Panc1 (cell line): ENCODE results near the gene C8B. TPM values are rescaled to one million over a fixed set of nuclear protein-coding genes. Genes with fewer than 3 reads are reported as not detected.

ENCODE experiments used
- ATAC-seq: fragments of 200-7000 bp; cut with Tn5 transposase; 2 replicates; pipeline ENCODE4 v1.9.1; 2020; ENCODE audit warnings: mild to moderate bottlenecking, moderate library complexity
- BruUV-seq: library from RNA; stranded (reverse); fragments of 400-500 nt; replicated peaks from 2 replicates; lab custom pipeline; 2021; lab: Mats Ljungman, UMichigan
- CTCF ChIA-PET: fragments of 300-600 bp; sonication (Branson Sonifier 250); formaldehyde crosslinking; loops from one replicate; lab custom pipeline; 2022; ENCODE audit warnings: antibody characterized with exemption; lab: Charles Lee
- POLR2A ChIA-PET: fragments of 300-600 bp; sonication (Branson Sonifier 250); formaldehyde crosslinking; loops from one replicate; lab custom pipeline; 2022; ENCODE audit warnings: antibody characterized with exemption; lab: Charles Lee
- DNase-seq: peaks from one replicate; pipeline ENCODE4 v3.0.0-alpha.2; 2010; ENCODE audit warnings: low read depth, low spot score
- H3K27ac ChIP-seq: 2 replicates; pipeline ENCODE4 v1.5.1; 2011; ENCODE audit warnings: mild to moderate bottlenecking, low read length, inconsistent platforms
- H3K27me3 ChIP-seq: fragments of 200-500 bp; sonication (Bioruptor generic); 2 replicates; pipeline ENCODE4 v1.6.0; 2014; ENCODE audit warnings: low read length, inconsistent platforms; ENCODE audit not compliant: control insufficient read depth, insufficient read depth
- H3K36me3 ChIP-seq: fragments of 200-500 bp; sonication (Bioruptor generic); 2 replicates; pipeline ENCODE4 v1.5.1; 2014; ENCODE audit warnings: inconsistent platforms, mild to moderate bottlenecking, low read length, moderate library complexity; ENCODE audit not compliant: control insufficient read depth, insufficient read depth
- H3K4me1 ChIP-seq: 2 replicates; pipeline ENCODE4 v1.5.1; 2011; ENCODE audit warnings: inconsistent platforms, mild to moderate bottlenecking, low read length, moderate library complexity; ENCODE audit not compliant: control insufficient read depth, insufficient read depth
- H3K4me3 ChIP-seq, 2 experiments: 2 replicates each; pipeline ENCODE4 v1.5.1; 2011 to 2012; ENCODE audit warnings: low read depth in 2 of 2, low read length in 2 of 2, mild to moderate bottlenecking in 2 of 2, inconsistent platforms in 1 of 2, moderate library complexity in 1 of 2
- H3K9me3 ChIP-seq: fragments of 200-500 bp; sonication (Bioruptor generic); 2 replicates; pipeline ENCODE4 v1.5.1; 2014; ENCODE audit warnings: low read depth, mild to moderate bottlenecking, inconsistent platforms, low read length, moderate library complexity; ENCODE audit not compliant: control insufficient read depth, insufficient read depth
- POLR2AphosphoS5 ChIP-seq: IDR thresholded peaks from 2 replicates; pipeline ENCODE4 v1.6.1; 2012; ENCODE audit warnings: mild to moderate bottlenecking, low read depth, low read length, moderate library complexity
- SIN3A ChIP-seq: IDR thresholded peaks from 2 replicates; pipeline ENCODE4 v1.6.1; 2012; ENCODE audit warnings: low read depth, mild to moderate bottlenecking, low read length, moderate library complexity, borderline replicate concordance; ENCODE audit not compliant: insufficient read depth
- TCF7L2 ChIP-seq: IDR thresholded peaks from 2 replicates; pipeline ENCODE4 v1.6.1; 2011; ENCODE audit warnings: mild to moderate bottlenecking, low read depth, low read length, inconsistent platforms
- in situ Hi-C: cut with HindIII; loops from 2 replicates; pipeline ENCODE4 v1.10.0; 2016; ENCODE audit warnings: low sequenced_read_pairs, low pct_unique_long_range_greater_than_20kb
- intact Hi-C: fragments of 100-400 bp; cut with micrococcal nuclease; formaldehyde crosslinking; loops from one replicate; pipeline ENCODE4 v1.10.0; 2022; ENCODE audit not compliant: unreplicated experiment
- total RNA-seq: library from RNA; stranded (reverse); gene quantifications from one replicate; pipeline ENCODE4 v1.2.1, GENCODE V29; 2021; ENCODE audit not compliant: unreplicated experiment
- TF ChIP-seq, protein P1 (sequence below), 2 experiments: IDR thresholded peaks; 2 replicates each; pipeline ENCODE4 v1.6.1; 2011 to 2012; ENCODE audit warnings: low read depth in 2 of 2, control low read depth in 1 of 2, low read length in 1 of 2, mild to moderate bottlenecking in 1 of 2, moderate library complexity in 1 of 2; ENCODE audit not compliant: insufficient read depth in 1 of 2
- TF ChIP-seq, protein P2 (sequence below): fragments of 450-650 bp; IDR thresholded peaks from 2 replicates; pipeline ENCODE4 v1.5.1; 2017; ENCODE audit warnings: mild to moderate bottlenecking

The C8B gene
- total RNA-seq, 1 experiment from 2014 or later: not detected

DNA sequence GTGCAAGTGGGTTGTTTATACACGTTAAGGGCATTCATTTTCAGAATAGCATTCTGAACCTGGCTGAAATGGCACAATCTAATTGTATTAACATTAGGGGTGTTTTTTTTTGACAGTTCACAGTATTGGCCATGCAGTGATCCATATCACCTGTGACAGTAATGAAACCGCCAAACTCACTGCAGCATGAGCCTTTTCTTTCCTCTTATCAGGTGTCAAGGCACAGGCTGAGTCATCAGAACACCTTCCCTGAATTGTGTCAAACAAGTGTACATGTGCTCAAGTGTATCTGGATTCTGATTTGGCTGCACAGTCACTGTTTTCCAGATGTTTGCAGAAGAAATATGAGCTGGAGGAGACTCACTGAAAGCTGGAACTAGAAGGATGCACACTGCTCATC, 47.7 kb upstream of the C8B start:
- H3K27ac ChIP-seq: no peak overlapping the region
- no peaks in the 10 kb centered on the region for H3K9me3 ChIP-seq
- in situ Hi-C loops (no loop called here), intact Hi-C loops (no loop called here)
- no peak for ATAC-seq
- BruUV-seq: no TSS peak
- H3K36me3 ChIP-seq: no peaks in the 10 kb centered on the region
- ChIA-PET CTCF (no interaction called here), POLR2A (interaction anchor here (0.6 kb wide), 1 partner anchor 150 kb away, joined by 3 read pairs; no protein-coding TSS in a partner anchor)
- H3K27me3 ChIP-seq: peaks cover 2% of the 10 kb centered on the region; the same call in 1 of the 2 replicates
- no peaks in the 10 kb centered on the region for H3K4me1 ChIP-seq
- H3K4me3 ChIP-seq: no peak overlapping the region
- TF ChIP-seq TCF7L2 (no peak), POLR2AphosphoS5 (no peak), SIN3A (no peak)
- TF ChIP-seq, protein P1, sequence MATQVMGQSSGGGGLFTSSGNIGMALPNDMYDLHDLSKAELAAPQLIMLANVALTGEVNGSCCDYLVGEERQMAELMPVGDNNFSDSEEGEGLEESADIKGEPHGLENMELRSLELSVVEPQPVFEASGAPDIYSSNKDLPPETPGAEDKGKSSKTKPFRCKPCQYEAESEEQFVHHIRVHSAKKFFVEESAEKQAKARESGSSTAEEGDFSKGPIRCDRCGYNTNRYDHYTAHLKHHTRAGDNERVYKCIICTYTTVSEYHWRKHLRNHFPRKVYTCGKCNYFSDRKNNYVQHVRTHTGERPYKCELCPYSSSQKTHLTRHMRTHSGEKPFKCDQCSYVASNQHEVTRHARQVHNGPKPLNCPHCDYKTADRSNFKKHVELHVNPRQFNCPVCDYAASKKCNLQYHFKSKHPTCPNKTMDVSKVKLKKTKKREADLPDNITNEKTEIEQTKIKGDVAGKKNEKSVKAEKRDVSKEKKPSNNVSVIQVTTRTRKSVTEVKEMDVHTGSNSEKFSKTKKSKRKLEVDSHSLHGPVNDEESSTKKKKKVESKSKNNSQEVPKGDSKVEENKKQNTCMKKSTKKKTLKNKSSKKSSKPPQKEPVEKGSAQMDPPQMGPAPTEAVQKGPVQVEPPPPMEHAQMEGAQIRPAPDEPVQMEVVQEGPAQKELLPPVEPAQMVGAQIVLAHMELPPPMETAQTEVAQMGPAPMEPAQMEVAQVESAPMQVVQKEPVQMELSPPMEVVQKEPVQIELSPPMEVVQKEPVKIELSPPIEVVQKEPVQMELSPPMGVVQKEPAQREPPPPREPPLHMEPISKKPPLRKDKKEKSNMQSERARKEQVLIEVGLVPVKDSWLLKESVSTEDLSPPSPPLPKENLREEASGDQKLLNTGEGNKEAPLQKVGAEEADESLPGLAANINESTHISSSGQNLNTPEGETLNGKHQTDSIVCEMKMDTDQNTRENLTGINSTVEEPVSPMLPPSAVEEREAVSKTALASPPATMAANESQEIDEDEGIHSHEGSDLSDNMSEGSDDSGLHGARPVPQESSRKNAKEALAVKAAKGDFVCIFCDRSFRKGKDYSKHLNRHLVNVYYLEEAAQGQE (IDR thresholded peaks at IDR 0.05; ENCODE audit: insufficient read depth in 1 of 2, low read depth in 2 of 2, low read length in 1 of 2): no peak
- TF ChIP-seq, protein P2, sequence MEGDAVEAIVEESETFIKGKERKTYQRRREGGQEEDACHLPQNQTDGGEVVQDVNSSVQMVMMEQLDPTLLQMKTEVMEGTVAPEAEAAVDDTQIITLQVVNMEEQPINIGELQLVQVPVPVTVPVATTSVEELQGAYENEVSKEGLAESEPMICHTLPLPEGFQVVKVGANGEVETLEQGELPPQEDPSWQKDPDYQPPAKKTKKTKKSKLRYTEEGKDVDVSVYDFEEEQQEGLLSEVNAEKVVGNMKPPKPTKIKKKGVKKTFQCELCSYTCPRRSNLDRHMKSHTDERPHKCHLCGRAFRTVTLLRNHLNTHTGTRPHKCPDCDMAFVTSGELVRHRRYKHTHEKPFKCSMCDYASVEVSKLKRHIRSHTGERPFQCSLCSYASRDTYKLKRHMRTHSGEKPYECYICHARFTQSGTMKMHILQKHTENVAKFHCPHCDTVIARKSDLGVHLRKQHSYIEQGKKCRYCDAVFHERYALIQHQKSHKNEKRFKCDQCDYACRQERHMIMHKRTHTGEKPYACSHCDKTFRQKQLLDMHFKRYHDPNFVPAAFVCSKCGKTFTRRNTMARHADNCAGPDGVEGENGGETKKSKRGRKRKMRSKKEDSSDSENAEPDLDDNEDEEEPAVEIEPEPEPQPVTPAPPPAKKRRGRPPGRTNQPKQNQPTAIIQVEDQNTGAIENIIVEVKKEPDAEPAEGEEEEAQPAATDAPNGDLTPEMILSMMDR: no peak
- DNase-seq: no peak

DNA sequence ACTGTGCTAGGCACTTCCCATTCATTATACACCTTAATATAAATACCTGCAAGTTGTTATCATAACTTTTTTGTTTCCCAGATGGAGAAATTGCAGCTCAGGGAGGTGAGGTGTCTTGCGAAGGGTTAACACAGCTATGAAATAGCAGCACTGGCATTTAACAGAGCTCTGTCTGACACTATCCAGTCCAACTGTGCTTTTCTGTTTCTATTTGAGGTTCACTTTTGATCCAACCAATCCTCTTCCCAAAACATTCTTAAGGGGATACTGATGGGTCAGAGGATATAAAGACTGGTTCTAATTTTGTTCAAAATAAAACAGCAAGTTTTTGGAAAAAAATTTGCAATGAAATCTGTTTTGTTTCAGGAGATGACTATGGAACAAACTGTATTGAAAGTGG, 46.5 kb upstream of the C8B start:
- DNase-seq (no peak), ATAC-seq (no peak)
- no TSS peak for BruUV-seq
- H3K9me3 ChIP-seq: no peaks in the 10 kb centered on the region
- H3K4me1 ChIP-seq: no peaks in the 10 kb centered on the region
- POLR2A ChIA-PET: no interaction called here
- H3K27ac ChIP-seq: no peak overlapping the region
- in situ Hi-C loops: no loop called here
- H3K27me3 ChIP-seq: peaks cover 2% of the 10 kb centered on the region; the same call in 1 of the 2 replicates
- CTCF ChIA-PET: no interaction called here
- intact Hi-C loops: no loop called here
- no peaks in the 10 kb centered on the region for H3K36me3 ChIP-seq
- H3K4me3 ChIP-seq: no peak overlapping the region
- TF ChIP-seq, protein P2: no peak
- TF ChIP-seq, protein P1 (IDR thresholded peaks at IDR 0.05; ENCODE audit: insufficient read depth in 1 of 2, low read depth in 2 of 2, low read length in 1 of 2): no peak
- TF ChIP-seq SIN3A: no peak
- no peak for TF ChIP-seq TCF7L2
- TF ChIP-seq POLR2AphosphoS5: no peak
